GM13976 (cell line): ENCODE results near the gene URB1.

Experiments
- DNase-seq: peaks from one replicate; pipeline ENCODE4 v3.0.0; 2012; ENCODE audit warnings: low spot score
- in situ Hi-C: fragments of 300-500 bp; cut with MboI; formaldehyde crosslinking; loops from one replicate; pipeline ENCODE4 v1.12.0; 2022; ENCODE audit warnings: low sequenced_read_pairs, mixed read lengths, inconsistent platforms; ENCODE audit not compliant: unreplicated experiment
- TF ChIP-seq, protein P1 (sequence below): IDR thresholded peaks from 2 replicates; pipeline ENCODE4 v1.5.1; 2012; ENCODE audit warnings: borderline replicate concordance, mild to moderate bottlenecking; ENCODE audit not compliant: insufficient read depth; ENCODE audit errors: extremely low read depth, missing control alignments, control extremely low read depth

URB1 gene

DNA sequence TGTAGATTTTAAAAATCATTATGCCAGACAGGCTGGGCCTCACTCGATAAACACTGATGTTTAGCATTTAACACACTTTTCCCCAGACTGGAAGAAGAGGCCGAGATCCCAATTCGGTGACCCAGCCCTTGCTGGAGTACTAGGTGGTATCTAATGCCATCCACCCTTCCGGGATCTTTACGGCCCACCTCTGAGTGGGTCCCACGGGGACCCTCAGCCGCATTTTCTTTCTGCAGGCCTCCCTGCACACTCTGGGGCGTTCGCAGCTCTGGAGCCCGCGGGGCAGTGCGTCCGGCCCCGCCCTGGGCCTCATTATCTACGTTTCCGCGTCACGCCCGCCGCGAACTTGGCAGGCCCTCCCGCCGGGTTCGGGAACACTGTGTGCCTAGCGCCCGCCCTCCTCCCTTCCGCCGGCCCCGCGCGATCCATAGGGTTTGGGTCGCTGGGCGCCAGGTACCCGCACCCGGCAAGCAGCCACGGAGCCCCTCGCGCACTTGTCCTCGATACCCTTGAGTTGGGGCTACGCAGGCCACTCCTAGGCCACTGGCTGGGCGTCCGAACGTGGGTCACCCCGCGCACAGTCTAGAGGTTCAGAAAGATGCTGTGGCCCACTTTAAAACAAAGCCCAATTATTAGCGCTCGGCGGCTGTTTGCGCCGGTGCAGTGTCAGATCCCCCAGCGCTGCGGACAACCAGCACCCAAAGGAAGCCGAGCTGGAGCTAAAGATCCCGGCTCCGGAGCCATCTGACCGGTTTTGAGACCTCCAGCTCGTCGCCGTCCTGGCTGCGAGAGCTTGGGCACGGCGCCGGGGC, 18.7 kb upstream of the URB1 start:
- DNase-seq: no peak
- in situ Hi-C loops: no loop called here

DNA sequence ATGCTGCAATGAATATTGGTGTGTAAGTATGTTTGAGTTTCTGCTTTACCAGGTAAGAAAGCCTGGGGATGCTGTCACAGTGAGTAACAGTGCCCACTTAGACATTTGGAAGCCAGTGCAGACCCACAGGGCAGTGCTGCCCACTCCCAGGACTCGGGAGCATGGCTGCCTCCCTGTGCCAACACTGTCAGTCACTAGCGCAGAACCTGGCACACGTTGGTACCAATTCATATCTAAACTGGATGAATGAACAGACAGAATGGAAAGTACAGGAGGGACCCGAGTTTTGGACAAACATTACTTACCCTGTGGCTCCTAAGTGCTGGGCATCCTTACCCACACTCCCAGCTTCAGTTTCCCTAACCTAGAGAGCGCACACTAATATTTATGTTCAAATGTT, 18.1 kb upstream of the URB1 start:
- DNase-seq: no peak
- TF ChIP-seq, protein P1, sequence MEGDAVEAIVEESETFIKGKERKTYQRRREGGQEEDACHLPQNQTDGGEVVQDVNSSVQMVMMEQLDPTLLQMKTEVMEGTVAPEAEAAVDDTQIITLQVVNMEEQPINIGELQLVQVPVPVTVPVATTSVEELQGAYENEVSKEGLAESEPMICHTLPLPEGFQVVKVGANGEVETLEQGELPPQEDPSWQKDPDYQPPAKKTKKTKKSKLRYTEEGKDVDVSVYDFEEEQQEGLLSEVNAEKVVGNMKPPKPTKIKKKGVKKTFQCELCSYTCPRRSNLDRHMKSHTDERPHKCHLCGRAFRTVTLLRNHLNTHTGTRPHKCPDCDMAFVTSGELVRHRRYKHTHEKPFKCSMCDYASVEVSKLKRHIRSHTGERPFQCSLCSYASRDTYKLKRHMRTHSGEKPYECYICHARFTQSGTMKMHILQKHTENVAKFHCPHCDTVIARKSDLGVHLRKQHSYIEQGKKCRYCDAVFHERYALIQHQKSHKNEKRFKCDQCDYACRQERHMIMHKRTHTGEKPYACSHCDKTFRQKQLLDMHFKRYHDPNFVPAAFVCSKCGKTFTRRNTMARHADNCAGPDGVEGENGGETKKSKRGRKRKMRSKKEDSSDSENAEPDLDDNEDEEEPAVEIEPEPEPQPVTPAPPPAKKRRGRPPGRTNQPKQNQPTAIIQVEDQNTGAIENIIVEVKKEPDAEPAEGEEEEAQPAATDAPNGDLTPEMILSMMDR: no peak
- in situ Hi-C loops: no loop called here

More for the DNA sequence above, 18.7 kb upstream of the URB1 start:
- TF ChIP-seq, protein P1: no peak

DNA sequence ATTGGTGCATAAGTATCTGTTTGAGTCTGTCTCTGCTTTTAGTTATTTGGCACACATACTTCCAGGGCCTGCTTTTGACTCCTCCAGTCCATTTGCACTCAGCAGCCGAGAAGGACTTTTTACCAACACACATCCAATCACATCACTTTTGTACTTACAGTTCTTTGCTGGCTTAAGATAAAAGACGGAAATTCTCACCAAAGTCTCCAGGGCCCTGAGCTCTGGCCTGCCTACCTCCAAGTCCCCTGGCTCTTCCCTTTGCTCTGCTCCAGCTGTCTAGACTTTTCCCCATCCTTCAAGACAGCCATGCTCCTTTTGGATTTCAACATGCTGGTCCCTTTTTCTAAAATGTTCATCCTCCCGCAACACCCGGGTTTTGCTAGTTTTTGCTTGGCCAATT, 17.5 kb upstream of the URB1 start:
- in situ Hi-C loops: no loop called here
- TF ChIP-seq, protein P1: no peak
- no peak for DNase-seq

- in situ Hi-C loops: loop anchor here (10.0 kb wide), 1 partner anchor 198 kb away; no protein-coding TSS in a partner anchor
- no peak for DNase-seq
- TF ChIP-seq, protein P1: no peak
These were observed 13.6 kb upstream of the URB1 start for GRCh38 chr21:32406405-32406804.

GRCh38 chr21:32403201-32403777, 10.5 kb upstream of the URB1 start:
- DNase-seq: peak; percentile 52
- TF ChIP-seq, protein P1: peak; percentile 54
- in situ Hi-C loops: loop anchor here (10.0 kb wide), 1 partner anchor 202 kb away; no protein-coding TSS in a partner anchor

DNA sequence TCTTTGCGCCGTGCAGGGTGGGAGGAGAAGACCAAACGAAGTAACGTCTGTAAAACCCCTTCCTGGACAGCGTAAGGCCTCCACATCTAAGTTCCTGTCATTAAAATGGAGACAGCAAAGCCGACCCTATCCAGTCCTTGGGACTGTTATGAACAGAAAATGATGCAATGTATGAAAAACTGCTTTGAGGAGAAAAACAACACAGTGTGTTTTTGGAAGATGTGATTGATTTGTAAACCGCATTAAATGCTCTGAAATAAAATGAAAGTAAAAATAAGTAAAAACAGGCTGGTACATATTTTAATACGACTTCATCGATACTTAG, 827 bp upstream of the URB1 start:
- DNase-seq: no peak
- TF ChIP-seq, protein P1: no peak
- in situ Hi-C loops: no loop called here
